22Rv1 (cell line): ENCODE results near the gene SMOC2.

Experiments used
- CTCF ChIP-seq: fragments of 450-650 bp; IDR thresholded peaks from 2 replicates; pipeline ENCODE4 v1.5.1; 2017; ENCODE audit warnings: mild to moderate bottlenecking
- ZFX ChIP-seq: fragments of 450-650 bp; IDR thresholded peaks from 2 replicates; pipeline ENCODE4 v1.6.1; 2017; ENCODE audit warnings: antibody characterized with exemption, borderline replicate concordance

DNA sequence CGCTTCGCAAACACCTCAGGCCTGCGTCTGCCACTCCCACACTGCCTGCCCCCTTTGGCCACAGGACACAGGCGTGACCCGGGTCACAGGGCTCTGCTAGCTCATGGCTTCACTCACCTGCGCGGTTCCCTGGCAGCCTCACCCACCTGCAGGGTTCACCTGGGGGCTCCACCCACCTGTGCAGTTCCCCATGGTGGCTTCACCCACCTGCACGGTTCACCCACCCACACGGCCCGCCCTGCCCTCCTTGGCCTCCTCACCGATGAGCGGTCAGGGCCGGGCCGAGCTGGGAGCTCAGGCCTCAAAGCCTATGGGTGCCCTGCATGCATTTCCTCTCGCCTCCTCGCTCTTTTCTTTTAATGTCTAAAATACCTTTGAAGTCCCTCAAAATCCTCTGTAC is 54.7 kb downstream of the SMOC2 start:
- TF ChIP-seq CTCF = no peak
- TF ChIP-seq ZFX = no peak
